ENCODE results near the gene ZNF497. TPM values are rescaled to one million over a fixed set of nuclear protein-coding genes. Genes with fewer than 3 reads are reported as not detected.

ZNF497 gene
- total and polyA plus RNA-seq, 4 donors = 0.60 to 4.4 (median 1.3) TPM

DNA sequence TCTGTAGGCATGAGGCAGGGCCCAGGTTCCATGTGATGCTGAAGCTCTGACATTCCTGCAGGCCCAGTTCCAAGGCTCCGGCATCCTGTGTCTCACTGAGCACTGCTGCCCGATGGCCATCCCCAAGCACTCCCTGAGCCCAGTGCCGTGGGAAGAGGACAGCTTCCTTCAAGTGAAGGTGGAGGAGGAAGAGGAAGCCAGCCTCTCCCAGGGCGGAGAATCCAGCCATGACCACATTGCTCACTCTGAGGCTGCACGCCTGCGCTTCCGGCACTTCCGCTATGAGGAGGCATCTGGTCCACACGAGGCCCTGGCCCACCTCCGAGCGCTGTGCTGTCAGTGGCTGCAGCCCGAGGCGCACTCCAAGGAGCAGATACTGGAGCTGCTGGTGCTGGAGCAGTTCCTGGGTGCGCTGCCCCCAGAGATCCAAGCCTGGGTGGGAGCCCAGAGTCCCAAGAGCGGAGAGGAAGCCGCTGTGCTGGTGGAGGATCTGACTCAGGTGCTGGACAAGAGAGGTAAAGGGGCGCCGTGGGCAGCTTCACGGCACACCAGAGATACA lies 27.8 kb downstream of the ZNF497 start:
- Histone ChIP-seq H3K27ac (ENCODE audit: low read depth in 1 of 2, low read length in 2 of 2) (no peak overlapping the region), H3K27me3 (ENCODE audit: control insufficient read depth in 4 of 4, insufficient read depth in 4 of 4, low read length in 3 of 4) (no peaks in the 10 kb centered on the region), H3K4me1 (ENCODE audit: control insufficient read depth in 4 of 4, insufficient read depth in 4 of 4, low read length in 3 of 4) (peaks cover 12 to 38% (median 31%) of the 10 kb centered on the region in 4 donors), H3K9me3 (ENCODE audit: control insufficient read depth in 4 of 4, low read length in 3 of 4) (peaks cover 0 to 3% (median 0%) of the 10 kb centered on the region in 4 donors), H3K4me3 (ENCODE audit: low read depth in 1 of 3, low read length in 3 of 3) (no peak overlapping the region), H3K9ac (ENCODE audit: low read depth in 1 of 2, low read length in 2 of 2) (no peak overlapping the region), H3K36me3 (ENCODE audit: control insufficient read depth in 4 of 4, insufficient read depth in 3 of 4, low read depth in 1 of 4, low read length in 3 of 4) (peaks cover 0 to 15% (median 12%) of the 10 kb centered on the region in 4 donors)
- no peak for DNase-seq (ENCODE audit: low spot score)
- WGBS = 96% methylated on average over 19 of the region's 19 CpGs
- TF ChIP-seq HNF4A (conservative IDR thresholded peaks at IDR 0.05) (no peak), SP1 (IDR thresholded peaks at IDR 0.05) (no peak), EGR1 (IDR thresholded peaks at IDR 0.05; ENCODE audit: low read depth in 2 of 2) (no peak)

DNA sequence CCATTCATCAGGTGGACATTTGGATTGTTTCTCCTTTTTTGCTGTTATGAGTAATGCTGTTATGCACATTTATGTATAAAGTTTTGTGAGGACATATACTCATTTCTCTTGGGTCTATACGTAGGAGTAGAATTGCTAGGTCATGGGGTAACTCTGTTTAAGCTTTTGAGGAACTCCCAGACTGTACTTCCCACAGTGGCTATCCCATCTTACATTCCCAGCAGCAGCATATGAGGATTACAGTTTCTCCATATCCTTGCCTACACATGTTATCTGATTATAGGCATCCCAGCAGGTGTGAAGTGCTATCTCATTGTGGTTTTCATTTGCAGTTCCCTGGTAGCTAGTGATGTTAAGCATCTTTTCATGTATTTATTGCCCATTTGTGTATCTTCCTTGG lies 29.9 kb downstream of the ZNF497 start:
- no peaks in the 10 kb centered on the region for H3K9me3 ChIP-seq (ENCODE audit: control insufficient read depth in 4 of 4, low read length in 3 of 4)
- TF ChIP-seq SP1 (IDR thresholded peaks at IDR 0.05) (no peak), HNF4G (IDR thresholded peaks at IDR 0.05) (no peak), HNF4A (conservative IDR thresholded peaks at IDR 0.05) (no peak), JUND (IDR thresholded peaks at IDR 0.05) (no peak), TAF1 (conservative IDR thresholded peaks at IDR 0.05) (no peak)

DNA sequence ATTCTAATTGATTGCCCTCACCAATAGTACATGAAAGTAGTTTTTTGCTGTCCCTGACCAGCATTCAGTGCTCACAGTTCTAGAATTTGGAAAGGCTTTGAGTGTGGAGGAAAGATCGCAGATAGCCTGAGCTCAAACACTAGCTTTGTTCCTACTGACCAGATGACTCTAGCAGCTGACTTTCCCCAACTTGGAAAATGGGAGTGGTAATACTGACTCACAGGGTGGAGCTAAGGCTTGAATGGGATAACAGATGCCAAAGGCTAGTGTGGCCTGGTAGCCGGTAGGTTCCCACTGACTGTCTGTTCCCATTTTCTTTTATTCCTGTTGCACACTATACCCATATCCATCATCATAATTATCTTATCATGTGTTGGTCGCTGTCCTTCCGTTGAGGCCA lies 32.1 kb downstream of the ZNF497 start:
- 62% methylated on average over 4 of the region's 4 CpGs for WGBS
- H3K27me3 ChIP-seq (ENCODE audit: control insufficient read depth in 4 of 4, insufficient read depth in 4 of 4, low read length in 3 of 4) = no peaks in the 10 kb centered on the region
- peak; percentile 34 to 38 for TF ChIP-seq RAD21 (IDR thresholded peaks at IDR 0.05)
- peak in 1 of 2 donors; percentile 25 for TF ChIP-seq EGR1 (IDR thresholded peaks at IDR 0.05; ENCODE audit: low read depth in 2 of 2)
- TF ChIP-seq HNF4A (conservative IDR thresholded peaks at IDR 0.05) = peak; percentile 9 to 38
- TF ChIP-seq RXRA (IDR thresholded peaks at IDR 0.05) = peak in 1 of 2 donors; percentile 36
- peak; percentile 60 to 67 for TF ChIP-seq JUND (IDR thresholded peaks at IDR 0.05)
- TF ChIP-seq, protein P1, sequence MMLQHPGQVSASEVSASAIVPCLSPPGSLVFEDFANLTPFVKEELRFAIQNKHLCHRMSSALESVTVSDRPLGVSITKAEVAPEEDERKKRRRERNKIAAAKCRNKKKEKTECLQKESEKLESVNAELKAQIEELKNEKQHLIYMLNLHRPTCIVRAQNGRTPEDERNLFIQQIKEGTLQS (IDR thresholded peaks at IDR 0.05) = no peak
- peak in 1 of 2 donors; percentile 30 for TF ChIP-seq GABPA (IDR thresholded peaks at IDR 0.05 in 1 of 2, conservative IDR thresholded peaks at IDR 0.05 in 1 of 2)
- TF ChIP-seq FOXA1 (IDR thresholded peaks at IDR 0.05) = no peak
- peak; percentile 55 for TF ChIP-seq SP1 (IDR thresholded peaks at IDR 0.05)
- H3K9me3 ChIP-seq (ENCODE audit: control insufficient read depth in 4 of 4, low read length in 3 of 4) = no peaks in the 10 kb centered on the region
- H3K36me3 ChIP-seq (ENCODE audit: control insufficient read depth in 4 of 4, insufficient read depth in 3 of 4, low read depth in 1 of 4, low read length in 3 of 4) = peaks cover 0 to 4% (median 2%) of the 10 kb centered on the region in 4 donors
- no peak for DNase-seq (ENCODE audit: low spot score)
- peak overlapping the region; percentile 44 to 45 for H3K27ac ChIP-seq (ENCODE audit: low read depth in 1 of 2, low read length in 2 of 2)
- no peak overlapping the region for H3K4me3 ChIP-seq (ENCODE audit: low read depth in 1 of 3, low read length in 3 of 3)
- peaks cover 2 to 49% (median 40%) of the 10 kb centered on the region in 4 donors for H3K4me1 ChIP-seq (ENCODE audit: control insufficient read depth in 4 of 4, insufficient read depth in 4 of 4, low read length in 3 of 4)
- H3K9ac ChIP-seq (ENCODE audit: low read depth in 1 of 2, low read length in 2 of 2) = no peak overlapping the region

More for the DNA sequence above, 29.9 kb downstream of the ZNF497 start:
- Histone ChIP-seq H3K4me3 (ENCODE audit: low read depth in 1 of 3, low read length in 3 of 3) (no peak overlapping the region), H3K36me3 (ENCODE audit: control insufficient read depth in 4 of 4, insufficient read depth in 3 of 4, low read depth in 1 of 4, low read length in 3 of 4) (peaks cover 0 to 4% (median 2%) of the 10 kb centered on the region in 4 donors), H3K27ac (ENCODE audit: low read depth in 1 of 2, low read length in 2 of 2) (no peak overlapping the region), H3K4me1 (ENCODE audit: control insufficient read depth in 4 of 4, insufficient read depth in 4 of 4, low read length in 3 of 4) (peaks cover 14 to 51% (median 45%) of the 10 kb centered on the region in 4 donors), H3K9ac (ENCODE audit: low read depth in 1 of 2, low read length in 2 of 2) (no peak overlapping the region), H3K27me3 (ENCODE audit: control insufficient read depth in 4 of 4, insufficient read depth in 4 of 4, low read length in 3 of 4) (no peaks in the 10 kb centered on the region)
- WGBS = 95% methylated on average over 1 of the region's 1 CpG
- no peak for DNase-seq (ENCODE audit: low spot score)

DNA sequence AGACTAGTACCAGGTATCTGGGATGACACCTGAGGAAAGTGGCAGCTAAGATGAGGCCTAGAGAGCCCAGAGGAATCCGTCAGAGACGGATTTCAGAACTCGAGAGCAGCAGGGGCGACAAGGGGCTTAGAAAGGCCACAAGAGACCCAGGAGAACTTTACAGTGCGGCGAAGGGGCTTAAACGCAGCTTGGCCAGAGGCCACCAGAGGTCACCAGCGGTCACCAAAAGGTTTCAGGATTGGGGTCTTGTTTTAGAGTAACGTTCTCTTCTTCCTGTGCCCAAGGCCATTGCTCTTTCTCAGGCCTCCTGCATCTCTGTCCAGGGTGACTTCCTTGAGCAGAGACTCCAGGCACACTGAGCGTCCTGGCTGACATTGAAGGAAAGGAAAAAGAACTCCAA lies 33.6 kb downstream of the ZNF497 start:
- H3K4me1 ChIP-seq (ENCODE audit: control insufficient read depth in 4 of 4, insufficient read depth in 4 of 4, low read length in 3 of 4) = peaks cover 2 to 50% (median 39%) of the 10 kb centered on the region in 4 donors
- no peaks in the 10 kb centered on the region for H3K36me3 ChIP-seq (ENCODE audit: control insufficient read depth in 4 of 4, insufficient read depth in 3 of 4, low read depth in 1 of 4, low read length in 3 of 4)
- no peak overlapping the region for H3K4me3 ChIP-seq (ENCODE audit: low read depth in 1 of 3, low read length in 3 of 3)
- H3K9me3 ChIP-seq (ENCODE audit: control insufficient read depth in 4 of 4, low read length in 3 of 4) = no peaks in the 10 kb centered on the region
- peak in 1 of 2 donors; percentile 26 for TF ChIP-seq RAD21 (IDR thresholded peaks at IDR 0.05)
- TF ChIP-seq, protein P1 (IDR thresholded peaks at IDR 0.05) = no peak
- no peak overlapping the region for H3K9ac ChIP-seq (ENCODE audit: low read depth in 1 of 2, low read length in 2 of 2)
- no peak for DNase-seq (ENCODE audit: low spot score)
- no peaks in the 10 kb centered on the region for H3K27me3 ChIP-seq (ENCODE audit: control insufficient read depth in 4 of 4, insufficient read depth in 4 of 4, low read length in 3 of 4)
- WGBS = 77% methylated on average over 10 of the region's 10 CpGs
- H3K27ac ChIP-seq (ENCODE audit: low read depth in 1 of 2, low read length in 2 of 2) = no peak overlapping the region

All from liver (tissue), 9 donors.